ENCODE measurements around the gene HMGA1.

The HMGA1 gene

GRCh38 chr6:34236443-34237315, at the start of gene HMGA1:
Gene HMGA1 (plus strand): TSS chr6:34236873. CDS start chr6:34240781, 3,908 bp downstream.
- DNase-seq: peak; percentile 85

GRCh38 chr6:34189806-34190503, 46.7 kb upstream of the HMGA1 start:
- no peak for DNase-seq

- no peak for DNase-seq
Observed at GRCh38 chr6:34190504-34191122, 46.1 kb upstream of the HMGA1 start.

GRCh38 chr6:34194772-34195171, 41.9 kb upstream of the HMGA1 start:
- DNase-seq: no peak

GRCh38 chr6:34195726-34196115, 41.0 kb upstream of the HMGA1 start:
- no peak for DNase-seq

- peak; percentile 52 for DNase-seq
Observed at GRCh38 chr6:34196116-34196832, 40.4 kb upstream of the HMGA1 start.

GRCh38 chr6:34196833-34197195, 39.9 kb upstream of the HMGA1 start:
- DNase-seq: no peak

- DNase-seq: no peak
Observed at GRCh38 chr6:34200340-34200971, 36.2 kb upstream of the HMGA1 start.

- no peak for DNase-seq
Observed at GRCh38 chr6:34201455-34202107, 35.1 kb upstream of the HMGA1 start.

GRCh38 chr6:34202329-34203201, 34.1 kb upstream of the HMGA1 start:
- peak; percentile 12 for DNase-seq

GRCh38 chr6:34204693-34205092, 32.0 kb upstream of the HMGA1 start:
- no peak for DNase-seq

- DNase-seq: no peak
Observed at GRCh38 chr6:34205466-34205865, 31.2 kb upstream of the HMGA1 start.

GRCh38 chr6:34205916-34206315, 30.8 kb upstream of the HMGA1 start:
- DNase-seq: no peak

- no peak for DNase-seq
Observed at GRCh38 chr6:34206726-34207125, 29.9 kb upstream of the HMGA1 start.

GRCh38 chr6:34207695-34208443, 28.8 kb upstream of the HMGA1 start:
- no peak for DNase-seq

- DNase-seq: no peak
Observed at GRCh38 chr6:34213772-34214171, 22.9 kb upstream of the HMGA1 start.

GRCh38 chr6:34218691-34219090, 18.0 kb upstream of the HMGA1 start:
- no peak for DNase-seq

GRCh38 chr6:34223381-34223955, 13.2 kb upstream of the HMGA1 start:
- no peak for DNase-seq

GRCh38 chr6:34223956-34224940, 12.4 kb upstream of the HMGA1 start:
- peak; percentile 82 for DNase-seq
